HG03457 (cell line): ENCODE measurements around the gene FAU.
"Not testable (repeated sequence)": the region's sequence is repeated elsewhere in the genome, so short reads cannot be mapped to it uniquely, and the experiment has no call there.

ENCODE experiments used
- ATAC-seq: cut with Tn5 transposase; IDR thresholded peaks from one replicate; pipeline ENCODE4 v1.9.1; 2021; ENCODE audit warnings: moderate number of reproducible peaks; ENCODE audit not compliant: unreplicated experiment

Gene FAU

GRCh38 chr11:65121865-65122696 is at the start of gene FAU, which contains the start of gene MRPL49:
Gene FAU, minus strand, starts transcription at chr11:65122134. Its CDS starts 321 bp downstream, at chr11:65121813.
Gene MRPL49, plus strand, starts transcription at chr11:65122321. Its CDS starts 26 bp downstream, at chr11:65122347.
- ATAC-seq = peak; percentile 49

DNA sequence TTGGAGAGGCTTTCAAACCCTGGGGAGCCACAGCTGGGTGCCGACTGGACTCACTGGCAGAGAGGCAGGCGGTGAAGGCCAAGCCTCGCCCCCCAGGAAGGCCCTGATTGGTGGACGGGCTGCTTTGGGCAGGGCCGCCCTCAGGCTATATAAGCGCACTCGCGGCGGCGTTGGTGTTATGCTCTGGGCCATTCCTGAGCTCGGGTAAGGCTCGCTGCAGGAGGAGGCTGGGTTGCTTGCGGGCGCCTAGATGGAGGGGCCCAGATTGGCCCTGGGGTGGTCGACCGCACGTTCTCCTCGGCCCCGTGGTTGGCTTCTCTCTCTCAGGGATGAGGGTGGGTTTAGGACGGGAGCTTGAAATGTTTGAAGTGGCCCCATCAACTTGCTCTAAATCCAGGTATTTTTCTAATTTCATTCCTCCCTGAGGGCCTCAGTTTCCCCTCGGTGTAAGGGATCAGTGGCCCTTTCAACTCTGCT is 48.2 kb upstream of the FAU start, which contains the start of gene SPDYC:
TSS of gene SPDYC (plus strand) at position 176 of the 477 bp plus-strand sequence. CDS start 1,125 bp downstream, outside the sequence.
- no peak for ATAC-seq

DNA sequence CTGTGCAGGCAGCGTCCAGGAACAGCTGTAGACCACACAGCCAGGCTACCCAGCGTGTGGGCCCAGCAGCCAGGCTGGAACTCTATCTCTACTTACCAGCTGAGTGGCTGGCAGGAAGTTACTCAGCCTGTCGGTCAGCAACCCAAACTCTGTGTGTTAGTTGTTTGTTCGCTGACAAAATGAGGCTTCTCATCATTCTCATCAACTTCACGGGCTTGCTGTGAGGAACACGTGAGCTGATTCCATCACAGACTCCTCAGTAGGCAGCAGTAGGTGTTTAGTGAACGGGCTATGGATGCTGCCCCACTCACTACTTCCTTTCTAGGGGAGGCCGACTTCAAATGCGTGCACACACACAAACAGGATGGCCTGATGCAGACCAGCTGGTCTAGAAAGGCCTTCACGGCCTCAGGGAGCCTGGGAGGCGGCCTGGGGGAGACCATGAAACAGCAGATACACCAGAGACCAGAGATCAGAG is 47.3 kb upstream of the FAU start:
- no peak for ATAC-seq

DNA sequence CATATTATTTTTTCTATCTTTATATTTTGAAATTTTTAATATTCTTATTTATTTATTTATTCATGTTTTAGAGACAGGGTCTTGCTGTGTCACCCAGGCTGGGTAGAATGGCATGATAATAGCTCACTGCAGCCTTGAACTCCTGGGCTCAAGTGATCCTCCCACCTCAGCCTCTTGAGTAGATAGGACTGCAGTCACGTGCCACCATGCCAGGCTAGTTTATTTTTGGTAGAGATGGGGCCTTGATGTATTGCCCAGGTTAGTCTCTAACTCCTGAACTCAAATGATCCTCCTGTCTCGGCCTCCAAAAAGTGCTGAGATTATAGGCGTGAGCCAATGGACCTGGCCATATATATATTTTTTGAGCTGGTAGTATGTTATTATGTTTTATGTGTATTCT is 45.7 kb upstream of the FAU start:
- no peak for ATAC-seq

DNA sequence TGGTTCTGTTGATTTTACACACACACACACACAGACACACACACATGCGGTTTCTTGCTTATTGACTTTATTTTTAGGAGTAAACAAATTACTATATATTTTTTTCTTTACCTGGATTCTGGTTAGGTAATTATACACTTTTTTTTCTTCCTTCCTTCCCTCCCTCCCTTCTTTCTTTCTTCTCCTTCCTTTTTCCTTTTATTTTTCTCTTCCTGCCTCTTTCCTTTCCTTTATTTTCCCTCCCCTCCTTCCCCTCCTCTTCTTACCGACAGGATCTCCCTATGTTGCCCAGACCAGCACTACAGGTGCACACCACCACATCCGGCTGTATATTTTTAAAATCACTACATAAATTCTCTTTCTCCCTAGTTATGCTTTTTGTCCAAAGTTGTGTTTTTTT is 45.0 kb upstream of the FAU start:
- no peak for ATAC-seq

GRCh38 chr11:65165410-65166317 is 43.7 kb upstream of the FAU start:
- no peak for ATAC-seq

DNA sequence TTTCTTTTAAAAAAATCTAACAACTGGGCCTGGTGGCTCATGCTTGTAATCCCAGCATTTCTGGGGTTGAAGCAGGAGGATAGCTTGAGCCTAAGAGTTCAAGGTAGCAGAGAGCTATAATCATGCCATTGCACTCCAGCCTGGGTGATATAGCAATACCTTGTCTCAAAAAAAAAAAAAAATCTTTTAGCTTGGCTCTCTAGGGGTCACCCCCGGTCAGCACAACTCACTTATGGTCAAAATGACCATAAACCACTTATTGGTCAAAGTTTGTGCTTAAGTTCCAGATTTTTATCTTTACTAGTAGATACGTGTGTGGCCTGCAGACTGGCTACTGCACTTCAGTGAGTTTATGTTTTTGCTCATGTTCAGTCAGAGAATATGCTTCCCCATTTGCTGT is 41.8 kb upstream of the FAU start:
- ATAC-seq = no peak

- ATAC-seq = no peak
These were observed 38.7 kb upstream of the FAU start for GRCh38 chr11:65160643-65161042.

DNA sequence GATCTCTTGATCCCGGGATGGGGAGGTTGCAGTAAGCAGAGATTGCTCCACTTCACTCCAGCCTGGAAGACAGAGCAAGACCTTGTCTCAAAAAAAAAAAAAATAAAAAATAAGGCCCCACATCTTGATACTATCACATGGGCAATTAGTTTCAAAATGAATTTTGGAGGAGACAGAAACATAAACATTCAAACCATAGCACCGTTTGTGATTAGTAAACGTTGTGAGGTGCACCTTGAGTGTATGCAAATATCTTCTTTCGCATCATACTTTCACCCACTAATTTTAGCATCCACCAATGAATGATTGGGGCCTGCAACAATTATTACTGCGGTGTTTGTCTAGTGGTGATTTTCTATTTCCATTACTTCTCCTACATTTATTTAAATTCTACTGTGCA is 37.1 kb upstream of the FAU start:
- ATAC-seq = no peak

DNA sequence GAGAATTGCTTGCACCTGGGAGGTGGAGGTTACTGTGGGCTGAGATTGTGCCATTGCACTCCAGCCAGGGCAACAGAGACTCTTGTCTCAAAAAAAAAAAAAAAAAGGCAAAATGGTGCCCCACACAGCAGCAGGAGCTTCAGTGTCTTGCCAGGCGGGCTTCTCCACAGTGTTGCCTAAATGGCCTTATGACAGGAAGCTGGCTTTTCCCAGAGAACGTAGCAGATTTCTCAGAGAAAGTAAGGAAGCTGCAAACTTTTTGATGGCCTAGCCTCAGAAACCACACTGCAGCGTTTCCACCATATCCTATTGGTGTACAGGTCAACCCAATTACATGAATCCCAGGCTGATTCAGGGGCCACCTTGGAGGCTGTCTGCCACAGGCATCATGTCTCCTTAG is 35.4 kb upstream of the FAU start:
- ATAC-seq = no peak

DNA sequence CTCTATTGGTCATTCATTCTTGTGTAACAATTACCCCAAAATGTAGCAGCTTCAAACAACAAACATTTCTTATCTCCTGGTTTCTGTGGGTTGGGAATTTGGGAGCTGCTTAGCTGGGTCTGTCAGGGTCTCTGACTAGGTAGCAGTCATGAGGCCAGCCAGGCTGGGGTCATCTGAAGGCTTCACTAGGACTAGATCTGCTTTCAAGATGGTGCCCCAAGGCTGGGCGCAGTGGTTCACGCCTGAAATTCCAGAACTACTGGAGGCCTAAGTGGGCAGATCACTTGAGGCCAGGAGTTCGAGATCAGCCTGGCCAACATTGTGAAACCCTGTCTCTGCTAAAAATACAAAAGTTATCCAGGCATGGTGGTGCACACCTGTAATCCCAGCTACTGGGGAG is 35.0 kb upstream of the FAU start:
- no peak for ATAC-seq

- ATAC-seq = no peak
These were observed 34.3 kb upstream of the FAU start for GRCh38 chr11:65156256-65156655.

GRCh38 chr11:65152122-65152521 is 30.2 kb upstream of the FAU start:
- ATAC-seq = no peak

- ATAC-seq = no peak
These were observed 29.5 kb upstream of the FAU start for GRCh38 chr11:65151331-65151899.

DNA sequence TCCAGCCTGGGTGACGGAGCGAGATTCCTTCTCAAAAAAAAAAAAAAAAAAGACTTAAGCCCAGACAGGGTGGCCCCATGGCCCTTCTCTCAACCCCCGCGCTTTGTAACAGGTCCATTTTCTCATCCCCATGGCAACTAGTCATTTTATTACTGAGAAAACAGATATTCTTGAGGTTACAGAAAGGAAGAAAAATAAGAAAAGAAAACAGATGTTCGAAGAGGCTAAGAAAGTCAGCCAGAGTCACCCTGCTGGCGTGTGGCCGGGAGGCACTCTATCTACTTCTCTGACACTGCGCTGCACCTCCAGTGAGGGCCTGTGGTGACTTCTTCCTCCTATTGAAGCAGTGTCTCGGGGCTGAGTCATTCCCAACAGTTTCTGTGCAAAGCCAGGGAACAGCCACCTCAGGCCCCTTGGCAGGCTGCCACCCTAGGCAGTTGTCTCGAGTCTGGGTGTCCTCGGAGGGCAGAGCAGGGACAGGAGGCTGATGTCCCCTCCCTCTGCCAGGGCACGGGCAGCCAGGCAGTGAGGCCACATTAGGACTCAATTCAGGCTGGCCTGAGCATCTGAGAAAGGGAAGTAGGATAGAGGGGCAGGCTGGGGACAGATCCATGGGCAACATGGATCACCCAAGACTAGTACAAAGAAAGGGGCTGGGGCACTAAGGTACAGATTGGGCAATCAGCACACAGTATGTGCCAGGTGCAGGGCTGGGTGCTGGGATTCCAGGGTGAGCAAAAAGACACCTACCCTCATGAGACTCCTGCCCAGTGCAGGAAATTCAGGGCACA is 28.8 kb upstream of the FAU start:
- ATAC-seq = no peak

GRCh38 chr11:65150131-65150508 is 28.2 kb upstream of the FAU start:
- ATAC-seq = not testable (repeated sequence)

GRCh38 chr11:65148657-65149056 is 26.7 kb upstream of the FAU start:
- ATAC-seq = no peak

DNA sequence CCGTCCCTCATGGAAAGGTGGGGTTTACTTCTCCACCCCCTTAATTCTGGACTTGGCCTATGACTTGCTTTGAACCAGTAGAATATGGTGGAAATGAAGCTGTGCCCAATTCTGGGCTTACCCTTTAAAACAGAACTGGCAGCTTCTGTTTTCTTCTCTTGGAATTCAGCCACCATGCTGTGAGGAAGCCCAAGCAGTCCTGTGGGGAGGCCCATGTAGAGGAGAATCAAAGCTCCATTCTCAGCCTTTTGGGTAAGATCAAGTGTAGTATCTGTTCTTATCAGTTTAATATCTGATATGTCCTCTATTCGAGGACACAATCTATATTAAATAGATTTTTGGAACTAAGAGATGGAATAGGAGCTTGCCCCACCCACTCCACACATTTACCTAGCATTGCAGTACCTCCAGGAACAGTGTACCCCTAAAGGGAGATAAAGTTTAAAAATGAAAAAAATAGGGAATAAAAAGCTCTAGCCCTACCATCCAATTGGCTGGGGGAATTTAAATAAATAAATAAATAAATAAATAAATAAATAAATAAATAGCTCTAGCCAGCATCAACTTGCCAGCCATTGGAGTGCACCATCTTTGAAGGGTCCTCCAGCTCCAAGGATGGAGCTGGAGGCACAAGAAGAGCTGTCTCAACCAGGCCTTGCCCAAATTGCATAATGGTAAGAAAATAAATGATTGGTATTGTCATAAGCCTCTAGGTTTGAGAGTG is 25.6 kb upstream of the FAU start:
- ATAC-seq = no peak

DNA sequence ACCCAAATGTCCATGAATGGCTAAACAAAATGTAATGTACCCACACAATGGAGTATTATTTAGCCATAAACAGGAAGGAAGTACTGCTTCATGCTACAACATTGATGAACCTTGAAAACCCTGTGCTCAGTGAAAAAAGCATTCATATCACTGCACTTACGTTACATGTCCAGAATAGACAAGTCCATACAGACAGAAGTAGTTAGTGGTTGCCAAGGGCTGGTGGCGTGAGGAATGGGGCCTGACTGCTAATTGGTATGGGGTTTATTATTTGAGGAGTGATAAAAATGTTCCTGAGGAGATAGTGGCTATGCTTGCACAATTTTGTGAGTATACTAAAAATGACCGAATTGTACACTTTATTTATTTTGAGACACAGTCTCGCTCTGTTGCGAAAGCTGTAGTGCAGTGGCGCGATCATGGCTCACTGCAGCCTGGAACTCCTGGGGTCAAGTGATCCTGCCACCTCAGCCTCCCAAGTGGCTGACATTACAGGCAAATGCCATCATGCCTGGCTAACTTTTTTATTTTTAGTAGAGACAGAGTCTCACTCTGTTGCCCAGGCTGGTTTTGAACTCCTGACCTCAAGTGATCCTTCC is 20.1 kb upstream of the FAU start:
- ATAC-seq = no peak
